Activated CD4-positive, CD25-positive, alpha-beta regulatory T cell treated with anti-CD3 and anti-CD28 coated beads, Interleukin-2, amount 50 U/mL, for 16 hours (primary cell): ENCODE results near the gene HBG2.

ENCODE experiments used
- DNase-seq: peaks from one replicate; pipeline ENCODE4 v3.0.0-alpha.2; 2020; ENCODE audit warnings: low read depth, low spot score

HBG2 gene

GRCh38 chr11:5229796-5230195 lies 24.8 kb downstream of the HBG2 start:
- DNase-seq: no peak

GRCh38 chr11:5229356-5229755 lies 25.2 kb downstream of the HBG2 start:
- no peak for DNase-seq

GRCh38 chr11:5228124-5228523 lies 26.5 kb downstream of the HBG2 start:
- no peak for DNase-seq

- no peak for DNase-seq
Measured at GRCh38 chr11:5227681-5228080, 26.9 kb downstream of the HBG2 start.

GRCh38 chr11:5226732-5227310 lies 27.8 kb downstream of the HBG2 start, which contains the start of gene HBB:
TSS of gene HBB (minus strand) at chr11:5227071. CDS start at chr11:5227021, 50 bp downstream.
- DNase-seq: no peak

DNA sequence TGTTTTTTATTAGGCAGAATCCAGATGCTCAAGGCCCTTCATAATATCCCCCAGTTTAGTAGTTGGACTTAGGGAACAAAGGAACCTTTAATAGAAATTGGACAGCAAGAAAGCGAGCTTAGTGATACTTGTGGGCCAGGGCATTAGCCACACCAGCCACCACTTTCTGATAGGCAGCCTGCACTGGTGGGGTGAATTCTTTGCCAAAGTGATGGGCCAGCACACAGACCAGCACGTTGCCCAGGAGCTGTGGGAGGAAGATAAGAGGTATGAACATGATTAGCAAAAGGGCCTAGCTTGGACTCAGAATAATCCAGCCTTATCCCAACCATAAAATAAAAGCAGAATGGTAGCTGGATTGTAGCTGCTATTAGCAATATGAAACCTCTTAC lies 29.1 kb downstream of the HBG2 start:
- no peak for DNase-seq

GRCh38 chr11:5224538-5225479 lies 29.8 kb downstream of the HBG2 start:
- no peak for DNase-seq

DNA sequence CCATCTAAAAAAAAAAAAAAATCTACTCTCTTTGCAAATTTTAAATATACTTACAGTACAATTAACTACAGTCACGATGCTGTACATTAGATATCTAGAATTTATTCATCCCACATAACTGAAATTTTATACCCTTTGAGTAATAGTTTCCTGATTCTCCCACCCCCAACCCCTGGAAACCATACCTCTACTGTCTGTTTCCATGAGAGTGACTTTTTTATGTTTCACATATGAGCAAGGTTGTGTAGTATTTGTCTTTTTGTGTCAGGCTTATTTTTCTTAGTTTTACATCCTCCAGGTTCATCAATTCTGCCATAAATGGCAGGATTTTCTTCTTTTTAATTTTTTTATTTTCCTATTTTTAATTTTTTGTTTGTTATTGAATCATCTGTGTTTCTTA lies 30.9 kb downstream of the HBG2 start:
- DNase-seq: no peak

GRCh38 chr11:5223146-5223545 lies 31.4 kb downstream of the HBG2 start:
- no peak for DNase-seq

GRCh38 chr11:5210376-5210885 lies 44.1 kb downstream of the HBG2 start:
- no peak for DNase-seq

DNA sequence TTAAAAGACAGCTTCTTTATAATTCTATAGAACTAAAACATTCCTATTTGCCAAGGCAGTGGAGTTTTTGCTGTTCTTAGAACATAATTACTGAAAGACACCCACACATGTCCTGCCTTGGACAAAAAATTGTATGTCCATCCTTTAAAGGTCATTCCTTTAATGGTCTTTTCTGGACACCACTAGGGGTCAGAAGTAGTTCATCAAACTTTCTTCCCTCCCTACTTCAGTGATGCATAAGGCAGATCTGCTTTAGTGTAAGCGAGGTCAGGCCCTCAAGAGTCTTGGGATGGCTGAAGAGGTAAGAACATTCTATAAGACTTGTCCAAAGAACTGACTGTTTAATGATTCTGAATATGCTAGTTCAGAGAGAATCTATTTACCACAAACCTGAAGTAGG lies 49.8 kb downstream of the HBG2 start:
- no peak for DNase-seq

GRCh38 chr11:5203366-5203765 lies 51.2 kb downstream of the HBG2 start:
- no peak for DNase-seq
